B cell (primary cell): ENCODE results near the gene TSHZ3. TPM values are rescaled to one million over a fixed set of nuclear protein-coding genes. Genes with fewer than 3 reads are reported as not detected.

Source experiments
- ATAC-seq: fragments of 200-7000 bp; cut with Tn5 transposase; one replicate; pipeline ENCODE4 v1.10.0; 2021; ENCODE audit warnings: low read depth, mild to moderate bottlenecking, moderate number of reproducible peaks, moderate library complexity
- CTCF ChIA-PET: fragments of 350-600 bp; sonication (Branson Sonifier 250); formaldehyde crosslinking; loops from one replicate; lab custom pipeline; 2021; ENCODE audit warnings: antibody characterized with exemption, inconsistent platforms; lab: Charles Lee
- POLR2A ChIA-PET: fragments of 350-600 bp; sonication (Branson Sonifier 250); formaldehyde crosslinking; loops from one replicate; lab custom pipeline; 2021; ENCODE audit warnings: antibody characterized with exemption; lab: Charles Lee
- DNase-seq: peaks from one replicate; pipeline ENCODE4 v3.0.0; 2013
- H2AFZ ChIP-seq: 2 replicates; pipeline ENCODE4 v1.6.1; 2012; ENCODE audit warnings: mild to moderate bottlenecking, low read depth, low read length; ENCODE audit not compliant: insufficient read depth, poor library complexity, severe bottlenecking
- H3K27ac ChIP-seq, 2 donors: 1 replicate in 1 of 2; 2 replicates in 1 of 2; pipeline ENCODE4 v1.5.1; 2012 to 2013; ENCODE audit warnings: low read length in 2 of 2, mild to moderate bottlenecking in 2 of 2, moderate library complexity in 1 of 2
- H3K27me3 ChIP-seq, 4 experiments: fragments of 200-600 bp in 1 of 4; sonication (generic) in 1 of 4; replicated peaks in 1 of 4; 1 replicate in 2 of 4; 2 replicates in 2 of 4; pipeline versions ENCODE4 v1.6.1 to v1.7.0; 2013 to 2016; ENCODE audit warnings: low read length in 3 of 4, mild to moderate bottlenecking in 2 of 4, mixed read lengths in 1 of 4, moderate library complexity in 1 of 4; ENCODE audit not compliant: insufficient read depth in 4 of 4, control insufficient read depth in 3 of 4; ENCODE audit errors: control extremely low read depth in 1 of 4
- H3K36me3 ChIP-seq, 2 experiments: replicated peaks in 1 of 2; 1 replicate in 1 of 2; 2 replicates in 1 of 2; pipeline versions ENCODE4 v1.6.1 to v1.7.1; 2013; ENCODE audit warnings: low read length in 1 of 2; ENCODE audit not compliant: insufficient read depth in 2 of 2, control insufficient read depth in 1 of 2; ENCODE audit errors: control extremely low read depth in 1 of 2, extremely low read depth in 1 of 2
- H3K4me1 ChIP-seq, 2 donors: fragments of 200-600 bp in 1 of 2; sonication (generic) in 1 of 2; 1 replicate in 1 of 2; 2 replicates in 1 of 2; pipeline versions ENCODE4 v1.5.1 to v1.6.1; 2013 to 2017; ENCODE audit warnings: low read length in 2 of 2; ENCODE audit not compliant: control insufficient read depth in 2 of 2, insufficient read depth in 2 of 2
- H3K4me2 ChIP-seq: replicated peaks from 2 replicates; pipeline ENCODE3; 2012; ENCODE audit warnings: mild to moderate bottlenecking, low read depth, low read length; ENCODE audit not compliant: poor library complexity, severe bottlenecking
- H3K4me3 ChIP-seq, 5 experiments: fragments of 200-600 bp in 1 of 5; sonication (generic) in 1 of 5; 1 replicate in 3 of 5; 2 replicates in 2 of 5; pipeline versions ENCODE4 v1.5.1 to v1.7.0; 2011 to 2016; ENCODE audit warnings: low read length in 4 of 5, mild to moderate bottlenecking in 4 of 5, low read depth in 2 of 5, control low read depth in 1 of 5, moderate library complexity in 1 of 5; ENCODE audit not compliant: insufficient read depth in 1 of 5; ENCODE audit errors: control extremely low read depth in 1 of 5, extremely low read depth in 1 of 5
- H3K79me2 ChIP-seq: fragments of 200-600 bp; sonication (generic); one replicate; pipeline ENCODE4 v1.6.0; 2016; ENCODE audit warnings: low read length; ENCODE audit not compliant: control insufficient read depth, insufficient read depth
- H3K9ac ChIP-seq: fragments of 200-600 bp; sonication (generic); 2 replicates; pipeline ENCODE4 v1.6.1; 2017; ENCODE audit warnings: mild to moderate bottlenecking, low read length, moderate library complexity
- H3K9me3 ChIP-seq, 3 donors: one replicate each; pipeline versions ENCODE4 v1.6.1 to v1.7.1; 2013; ENCODE audit warnings: low read length in 2 of 3; ENCODE audit not compliant: control insufficient read depth in 2 of 3, insufficient read depth in 1 of 3; ENCODE audit errors: control extremely low read depth in 1 of 3
- H4K20me1 ChIP-seq: 2 replicates; pipeline ENCODE4 v1.6.0; 2012; ENCODE audit warnings: mild to moderate bottlenecking, low read length; ENCODE audit not compliant: insufficient read depth, control insufficient read depth, poor library complexity, severe bottlenecking
- H3K27ac Mint-ChIP-seq: one replicate; pipeline ENCODE4 v1.8.0; 2021; ENCODE audit warnings: mixed read lengths
- H3K27me3 Mint-ChIP-seq: one replicate; pipeline ENCODE4 v1.8.0; 2021; ENCODE audit warnings: mixed read lengths
- H3K4me1 Mint-ChIP-seq: one replicate; pipeline ENCODE4 v1.8.0; 2021; ENCODE audit warnings: mixed read lengths
- H3K4me3 Mint-ChIP-seq: one replicate; pipeline ENCODE4 v1.8.0; 2021; ENCODE audit warnings: mixed read lengths
- H3K9me3 Mint-ChIP-seq: one replicate; pipeline ENCODE4 v1.8.0; 2022; ENCODE audit warnings: mixed read lengths; ENCODE audit not compliant: insufficient read depth
- CTCF ChIP-seq: fragments of 200-600 bp; IDR thresholded peaks from one replicate; pipeline ENCODE4 v1.8.0; 2022; ENCODE audit warnings: antibody characterized with exemption, mild to moderate bottlenecking
- EZH2 ChIP-seq: IDR thresholded peaks from 2 replicates; pipeline ENCODE4 v1.6.1; 2012; ENCODE audit warnings: borderline replicate concordance, low read depth, mild to moderate bottlenecking, moderate library complexity, low read length; ENCODE audit not compliant: insufficient read depth, poor library complexity, severe bottlenecking
- WGBS: methylation state at CpG from one replicate; pipeline ENCODE4 v1.1.5; 2013; ENCODE audit warnings: missing lambda C conversion rate; ENCODE audit not compliant: insufficient coverage; 5-methylcytosine and 5-hydroxymethylcytosine counted together
- intact Hi-C: fragments of 100-400 bp; cut with micrococcal nuclease; formaldehyde crosslinking; loops from one replicate; pipeline ENCODE4 v1.10.0; 2022
- polyA plus RNA-seq: library from polyadenylated mRNA; depleted of rRNA; stranded (reverse); fragments of >200 nt; gene quantifications from 2 replicates; pipeline ENCODE4 v1.2.3, GENCODE V29; 2012
- total RNA-seq, 2 donors: library from RNA; stranded (reverse); fragments of 120-200 nt in 1 of 2; gene quantifications; 1 replicate in 1 of 2; 2 replicates in 1 of 2; pipeline versions ENCODE4 v1.2.3 to v1.2.4, GENCODE V29; 2013 to 2022

TSHZ3 gene
- total and polyA plus RNA-seq, 2 donors (not counting 1 experiment from before 2014, with no cell fraction given): 0.03 to 0.34 TPM

- Mint-ChIP-seq H3K27me3 (peaks cover 65% of the 10 kb centered on the region), H3K4me1 (peaks cover 6% of the 10 kb centered on the region), H3K4me3 (no peak overlapping the region), H3K27ac (no peak overlapping the region), H3K9me3 (no peaks in the 10 kb centered on the region)
- 13% methylated on average over 8 of the region's 10 CpGs for WGBS
- ATAC-seq (no peak), DNase-seq (no peak)
- POLR2A ChIA-PET: no interaction called here
- H3K27ac ChIP-seq: no peak overlapping the region
- H3K4me3 ChIP-seq: no peak overlapping the region
- no peak overlapping the region for H3K9ac ChIP-seq
- no peak overlapping the region for H3K4me2 ChIP-seq
- intact Hi-C loops: no loop called here
- peaks cover 0 to 65% (median 48%) of the 10 kb centered on the region in 4 experiments for H3K27me3 ChIP-seq
- CTCF ChIA-PET: no interaction called here
- peaks cover 0 to 50% (median 0%) of the 10 kb centered on the region in 3 donors for H3K9me3 ChIP-seq
- H2AFZ ChIP-seq: no peak overlapping the region
- H3K4me1 ChIP-seq: peaks cover 0 to 22% of the 10 kb centered on the region in 2 donors
- no peaks in the 10 kb centered on the region for H3K79me2 ChIP-seq
- TF ChIP-seq EZH2: no peak
- no peak for TF ChIP-seq CTCF
- H3K36me3 ChIP-seq: no peaks in the 10 kb centered on the region
- no peaks in the 10 kb centered on the region for H4K20me1 ChIP-seq
These were observed 5.1 kb upstream of the TSHZ3 start for GRCh38 chr19:31354316-31354715.

DNA sequence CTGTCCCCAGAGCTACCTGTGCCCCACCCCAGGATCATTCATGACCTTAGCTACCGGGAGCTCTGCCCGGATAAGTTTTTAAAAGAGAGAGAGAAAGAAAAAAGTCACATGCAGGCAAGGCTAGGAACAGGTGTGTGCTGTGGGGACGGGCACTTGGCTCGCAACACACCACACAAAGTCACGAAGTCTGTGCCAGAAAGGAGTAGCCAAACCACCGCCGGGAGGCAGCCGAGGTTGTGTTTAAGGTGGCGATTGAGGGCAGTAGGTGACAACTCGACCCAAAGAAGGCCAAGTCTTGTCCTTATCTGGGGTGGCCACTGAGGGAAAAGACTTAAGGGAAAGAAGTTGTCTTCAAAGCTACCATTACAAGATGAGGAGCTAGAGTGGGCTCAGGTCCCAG is 4.6 kb upstream of the TSHZ3 start:
- TF ChIP-seq EZH2 (no peak), CTCF (no peak)
- Mint-ChIP-seq H3K4me1 (peaks cover 6% of the 10 kb centered on the region), H3K4me3 (no peak overlapping the region), H3K27ac (no peak overlapping the region), H3K27me3 (peaks cover 62% of the 10 kb centered on the region), H3K9me3 (no peaks in the 10 kb centered on the region)
- intact Hi-C loops: no loop called here
- Histone ChIP-seq H3K27me3 (peaks cover 0 to 65% (median 48%) of the 10 kb centered on the region in 4 experiments), H3K27ac (no peak overlapping the region), H3K9me3 (peaks cover 0 to 50% (median 0%) of the 10 kb centered on the region in 3 donors), H3K4me2 (no peak overlapping the region), H4K20me1 (no peaks in the 10 kb centered on the region), H3K36me3 (no peaks in the 10 kb centered on the region), H3K4me3 (no peak overlapping the region), H3K9ac (no peak overlapping the region), H3K79me2 (no peaks in the 10 kb centered on the region), H2AFZ (no peak overlapping the region), H3K4me1 (peaks cover 0 to 23% of the 10 kb centered on the region in 2 donors)
- ATAC-seq: no peak
- no peak for DNase-seq
- 12% methylated on average over 9 of the region's 10 CpGs for WGBS
- POLR2A ChIA-PET: no interaction called here
- CTCF ChIA-PET: no interaction called here
